GM19328 (cell line): Measurements from ENCODE around the gene RHEBL1.

Experiments used
- ATAC-seq: cut with Tn5 transposase; IDR thresholded peaks from one replicate; pipeline ENCODE4 v1.9.1; 2021; ENCODE audit warnings: mild to moderate bottlenecking, moderate library complexity; ENCODE audit not compliant: unreplicated experiment

The RHEBL1 gene

DNA sequence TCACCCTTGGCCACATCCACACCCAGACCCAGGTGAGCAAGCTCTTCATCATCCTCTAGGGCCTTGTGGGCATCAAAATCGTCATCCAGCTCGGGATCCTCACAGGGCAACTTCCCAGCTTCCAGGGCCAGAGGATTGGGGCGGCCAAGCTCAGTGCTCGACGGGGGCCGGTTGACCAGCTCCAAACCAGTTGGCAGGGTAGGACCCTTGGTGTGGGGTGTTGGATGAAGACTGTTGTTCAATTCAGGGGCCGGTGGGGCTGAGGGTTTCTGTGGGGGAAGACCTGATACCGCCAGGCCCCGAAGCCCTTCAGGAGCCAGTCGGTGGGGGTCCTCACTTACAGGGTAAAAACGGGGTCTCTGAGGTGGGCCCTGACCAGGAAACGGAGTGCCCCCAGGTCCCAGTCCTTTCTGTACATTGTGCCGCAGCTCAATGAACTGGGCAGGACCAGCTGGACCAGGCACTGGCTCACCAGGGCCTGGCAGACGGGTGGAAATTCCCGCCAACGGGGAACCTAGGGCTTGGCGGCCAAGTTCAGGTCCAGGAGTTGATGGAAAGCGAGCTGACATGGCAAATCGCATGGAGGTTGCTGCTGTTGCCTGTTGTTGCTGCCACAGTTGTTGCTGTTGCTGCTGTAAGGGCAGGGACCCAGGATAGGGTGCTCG lies 31.4 kb downstream of the RHEBL1 start:
- no peak for ATAC-seq

DNA sequence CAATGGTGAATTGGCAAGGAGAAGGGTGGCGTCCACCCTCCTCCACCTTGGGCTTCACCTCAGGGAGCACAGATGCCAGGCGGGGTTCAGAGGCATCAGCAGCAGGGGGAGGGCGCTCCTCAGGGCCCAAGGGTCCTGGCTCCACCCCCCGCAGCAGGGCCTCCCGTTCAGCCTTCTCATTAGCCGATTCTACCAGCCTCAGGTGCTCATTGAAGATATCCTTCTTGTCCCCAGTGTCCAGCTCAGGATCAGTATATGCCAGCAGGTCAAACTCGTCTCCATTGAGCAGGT lies 31.9 kb downstream of the RHEBL1 start:
- ATAC-seq = no peak

DNA sequence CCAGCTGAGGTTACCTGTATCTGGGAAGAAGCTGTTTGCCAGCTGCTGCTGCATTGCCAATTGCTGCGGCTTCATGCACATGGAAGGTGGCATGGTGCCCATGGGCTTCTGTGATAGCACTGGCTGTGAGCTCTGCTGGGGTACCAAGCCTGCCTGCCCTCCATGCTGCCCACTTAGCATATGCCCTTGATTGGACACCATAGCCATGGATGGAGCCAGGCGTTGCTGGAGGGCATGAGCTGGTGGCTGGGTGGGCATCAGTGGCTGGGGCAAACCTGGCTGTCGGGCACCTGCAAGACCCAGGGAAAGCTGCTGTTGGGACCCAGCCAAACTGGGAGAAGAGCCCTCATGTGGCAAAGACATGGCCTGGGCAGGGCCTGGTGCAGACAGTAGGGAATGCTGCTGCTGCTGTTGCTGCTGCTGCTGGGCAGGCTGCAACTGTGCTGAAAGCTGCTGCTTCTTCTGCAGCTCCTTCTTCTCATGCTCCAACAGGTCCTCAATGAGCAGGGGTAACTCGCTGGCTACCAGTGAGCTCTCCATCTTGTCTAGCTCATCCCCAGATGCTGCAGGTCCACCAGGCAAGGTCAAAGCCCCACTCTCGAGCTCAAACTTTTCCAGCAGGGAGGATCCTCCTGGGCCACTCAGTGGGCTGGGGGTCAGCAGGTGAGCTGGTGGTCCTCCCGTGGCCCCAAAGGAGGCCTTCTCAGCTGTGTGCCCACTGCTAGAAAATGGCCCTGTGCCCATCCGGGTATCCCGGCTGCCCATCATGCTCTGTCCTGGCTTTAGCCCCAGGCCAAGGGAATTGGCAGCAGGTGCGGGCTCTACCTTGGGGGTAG lies 32.5 kb downstream of the RHEBL1 start:
- no peak for ATAC-seq

DNA sequence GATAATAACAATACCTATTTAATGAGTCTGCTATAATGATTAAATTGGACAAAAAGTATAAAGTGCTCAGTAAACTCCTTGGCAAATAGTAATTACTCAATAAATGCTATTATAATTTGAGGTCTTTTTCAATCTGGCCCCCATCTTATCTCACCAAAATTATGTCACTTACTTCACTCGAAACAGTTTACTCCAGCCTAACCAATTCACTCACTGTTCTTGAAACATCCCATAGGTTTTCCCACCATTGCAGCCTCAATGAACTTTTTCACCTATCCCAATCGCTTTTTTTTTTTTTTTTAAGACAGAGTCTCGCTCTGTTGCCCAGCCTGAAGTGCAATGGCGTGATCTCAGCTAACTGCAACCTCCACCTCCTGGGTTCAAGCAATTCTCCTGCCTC lies 33.8 kb downstream of the RHEBL1 start:
- ATAC-seq = no peak

DNA sequence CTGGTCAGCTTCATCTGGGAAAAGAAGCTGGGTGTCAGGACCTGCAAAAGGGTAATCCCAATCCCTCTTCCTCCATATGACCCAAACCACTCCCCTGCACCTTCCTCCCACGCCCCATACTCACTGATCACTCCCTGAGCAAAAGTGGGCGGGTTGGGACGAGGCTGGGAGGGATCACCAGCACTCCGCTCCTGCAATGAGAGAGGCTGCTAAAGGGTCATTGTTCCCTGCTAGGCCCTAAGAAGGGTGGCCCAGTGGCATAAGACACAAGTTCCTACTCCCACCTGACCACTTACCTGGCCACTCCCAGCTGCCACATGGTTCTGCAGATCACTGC lies 35.5 kb downstream of the RHEBL1 start:
- ATAC-seq = no peak

GRCh38 chr12:49033611-49034285 lies 36.0 kb downstream of the RHEBL1 start:
- no peak for ATAC-seq

GRCh38 chr12:49032679-49033447 lies 36.9 kb downstream of the RHEBL1 start:
- no peak for ATAC-seq

GRCh38 chr12:49032276-49032675 lies 37.5 kb downstream of the RHEBL1 start:
- ATAC-seq = no peak

DNA sequence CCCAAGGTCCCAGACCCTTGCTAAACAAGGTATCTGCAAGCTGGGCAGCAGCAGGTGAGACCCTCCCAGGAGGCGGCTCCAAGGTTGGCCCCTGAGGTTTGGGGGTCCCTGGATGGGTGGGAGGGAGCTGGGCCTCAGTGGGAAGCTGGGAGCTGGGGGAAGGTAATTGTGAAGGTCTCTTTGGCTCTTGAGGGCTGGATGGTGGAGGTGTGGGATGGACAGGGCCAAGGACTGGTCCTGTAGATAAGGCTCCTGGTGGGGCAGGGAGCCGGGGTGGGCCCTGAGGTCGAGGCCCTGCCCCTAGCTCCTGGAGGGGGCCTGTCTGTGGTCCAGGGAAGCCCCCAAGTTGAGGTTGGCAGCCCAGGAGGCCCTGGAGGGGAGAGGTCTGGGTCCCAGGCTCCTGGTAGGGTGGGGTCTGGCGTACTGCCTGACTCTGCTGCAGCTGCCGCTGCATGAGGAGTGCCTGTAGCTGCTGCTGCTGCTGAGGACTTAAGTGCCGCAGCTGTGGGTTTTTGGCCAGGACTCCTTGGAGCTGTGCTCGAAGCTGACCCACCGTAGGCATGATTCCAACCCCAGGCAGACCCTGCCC lies 38.1 kb downstream of the RHEBL1 start:
- no peak for ATAC-seq

DNA sequence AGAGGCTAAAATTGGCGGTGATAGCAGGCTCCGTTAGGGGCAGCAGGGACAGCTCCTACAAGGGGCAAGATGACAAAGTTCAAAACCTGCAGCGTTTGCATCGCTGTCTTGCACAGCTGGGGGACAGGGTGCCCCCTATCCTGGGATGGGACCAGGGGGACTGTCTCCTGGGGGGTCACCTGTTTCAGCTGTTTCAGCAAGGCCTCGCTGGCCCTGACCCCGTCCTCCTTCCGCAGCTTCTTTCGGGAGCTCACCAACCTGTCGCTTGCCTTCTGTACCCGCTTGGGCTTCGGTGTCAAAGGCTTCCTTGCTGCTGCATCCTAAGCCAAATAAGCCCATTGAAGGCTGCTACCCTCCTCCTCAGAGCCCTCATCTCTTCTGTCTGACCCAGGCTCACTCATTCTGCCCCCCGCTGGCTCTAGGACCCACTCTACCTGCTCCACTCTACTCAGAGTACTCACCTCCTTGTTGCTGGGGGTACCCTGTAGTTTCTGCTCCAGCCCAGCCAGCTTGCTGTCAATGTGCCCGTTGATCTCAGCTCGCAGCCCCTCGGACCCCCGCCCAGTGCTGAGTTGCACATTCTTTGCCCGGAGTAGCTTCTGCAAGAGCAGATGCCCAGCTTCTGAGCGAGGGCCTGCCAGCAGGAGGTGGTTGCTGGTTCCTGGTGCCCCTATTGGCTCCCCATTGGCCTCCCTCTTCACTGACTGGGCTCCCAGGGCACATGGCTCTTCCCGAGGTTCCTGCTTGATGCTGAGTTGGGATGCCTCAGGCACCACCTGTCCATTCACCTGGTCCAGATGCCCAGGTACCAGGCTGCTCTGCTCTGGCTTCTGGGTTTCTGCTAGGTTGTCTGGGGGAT lies 38.8 kb downstream of the RHEBL1 start:
- ATAC-seq = no peak

DNA sequence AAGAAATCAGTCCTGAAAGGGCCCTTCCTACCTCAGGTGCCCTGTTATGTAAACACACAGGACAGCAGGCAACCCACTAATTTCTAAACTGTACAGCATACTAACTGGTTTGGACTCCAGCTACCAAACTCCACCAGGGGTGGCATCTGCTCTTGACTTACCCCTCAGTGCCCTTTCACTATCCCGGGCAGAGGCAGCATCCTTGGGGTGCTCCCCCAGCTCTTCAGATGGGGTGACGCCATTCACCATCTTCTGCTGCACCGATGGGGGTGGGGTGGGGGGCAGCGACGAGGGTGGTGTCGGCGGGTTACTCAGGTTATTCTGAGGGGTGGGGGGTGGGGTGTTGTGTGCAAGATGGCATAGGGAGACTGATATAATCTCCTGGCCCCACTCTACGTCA lies 39.7 kb downstream of the RHEBL1 start:
- no peak for ATAC-seq

- no peak for ATAC-seq
Measured at GRCh38 chr12:49028666-49029275, 41.0 kb downstream of the RHEBL1 start.

GRCh38 chr12:49027846-49028555 lies 41.8 kb downstream of the RHEBL1 start:
- no peak for ATAC-seq

- ATAC-seq = no peak
Measured at GRCh38 chr12:49026678-49027480, 42.9 kb downstream of the RHEBL1 start.

DNA sequence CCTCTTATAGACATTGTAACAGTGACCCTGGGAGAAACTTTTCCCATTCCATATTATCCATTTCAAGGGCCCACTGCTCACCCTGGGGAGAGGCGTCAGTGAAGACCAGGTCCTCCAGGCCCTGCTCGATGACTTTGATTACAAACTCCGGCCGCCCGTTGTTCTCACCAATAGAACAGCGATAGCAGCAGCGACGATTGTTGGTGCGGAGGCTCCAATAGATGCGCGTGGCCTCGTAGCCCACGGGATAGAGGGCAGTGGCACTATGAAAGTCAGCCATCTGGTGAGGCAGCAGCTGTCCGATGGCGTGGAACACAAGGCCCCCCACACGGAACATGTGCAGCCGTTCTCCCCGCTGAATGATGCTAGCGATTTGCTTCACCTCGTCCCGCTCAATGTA lies 43.7 kb downstream of the RHEBL1 start:
- no peak for ATAC-seq

GRCh38 chr12:49025463-49025862 lies 44.3 kb downstream of the RHEBL1 start:
- no peak for ATAC-seq

DNA sequence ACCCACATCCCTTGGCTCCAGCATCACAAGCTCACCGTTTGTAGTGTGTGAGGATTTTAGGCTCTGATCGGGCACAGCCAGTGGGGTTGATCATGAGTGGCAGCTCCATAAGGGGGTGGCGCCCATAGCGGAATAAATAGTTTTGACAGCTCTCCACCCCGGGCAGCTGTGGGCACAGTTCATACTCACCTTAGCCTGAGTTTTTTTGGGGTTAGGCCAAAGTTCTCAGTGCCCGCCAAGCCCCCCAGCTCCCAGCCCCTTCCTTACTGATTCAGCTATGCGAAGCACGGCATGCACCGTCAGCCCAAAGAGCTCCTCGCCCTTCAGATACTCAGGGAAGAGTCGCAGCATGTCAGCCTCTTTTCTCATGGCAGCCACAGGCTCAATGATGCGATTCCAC lies 45.2 kb downstream of the RHEBL1 start:
- no peak for ATAC-seq

DNA sequence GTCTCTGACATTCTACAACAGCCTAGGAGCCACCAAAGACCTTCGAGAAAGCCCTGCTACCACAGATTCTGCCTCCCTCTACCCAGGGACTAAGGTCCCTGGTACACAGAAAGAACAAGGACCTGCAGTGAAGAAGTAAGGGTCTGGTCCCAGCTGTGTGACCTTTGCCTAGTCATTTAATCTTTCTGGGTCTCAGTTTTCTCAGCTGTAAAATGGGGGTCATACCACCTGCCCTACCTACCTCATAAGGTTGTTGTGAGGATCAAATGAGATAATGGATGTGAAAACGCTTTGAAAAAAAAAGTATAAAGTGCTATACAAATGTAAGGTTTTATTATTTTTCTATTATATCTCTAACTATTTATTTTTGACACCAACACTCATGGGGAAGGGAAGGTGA lies 46.0 kb downstream of the RHEBL1 start:
- ATAC-seq = no peak
